ENCODE results near the gene HSPBP1. TPM values are rescaled to one million over a fixed set of nuclear protein-coding genes. Genes with fewer than 3 reads are reported as not detected.

The HSPBP1 gene
- total RNA-seq, 1 donor from 2014 or later = 22.7 TPM

DNA sequence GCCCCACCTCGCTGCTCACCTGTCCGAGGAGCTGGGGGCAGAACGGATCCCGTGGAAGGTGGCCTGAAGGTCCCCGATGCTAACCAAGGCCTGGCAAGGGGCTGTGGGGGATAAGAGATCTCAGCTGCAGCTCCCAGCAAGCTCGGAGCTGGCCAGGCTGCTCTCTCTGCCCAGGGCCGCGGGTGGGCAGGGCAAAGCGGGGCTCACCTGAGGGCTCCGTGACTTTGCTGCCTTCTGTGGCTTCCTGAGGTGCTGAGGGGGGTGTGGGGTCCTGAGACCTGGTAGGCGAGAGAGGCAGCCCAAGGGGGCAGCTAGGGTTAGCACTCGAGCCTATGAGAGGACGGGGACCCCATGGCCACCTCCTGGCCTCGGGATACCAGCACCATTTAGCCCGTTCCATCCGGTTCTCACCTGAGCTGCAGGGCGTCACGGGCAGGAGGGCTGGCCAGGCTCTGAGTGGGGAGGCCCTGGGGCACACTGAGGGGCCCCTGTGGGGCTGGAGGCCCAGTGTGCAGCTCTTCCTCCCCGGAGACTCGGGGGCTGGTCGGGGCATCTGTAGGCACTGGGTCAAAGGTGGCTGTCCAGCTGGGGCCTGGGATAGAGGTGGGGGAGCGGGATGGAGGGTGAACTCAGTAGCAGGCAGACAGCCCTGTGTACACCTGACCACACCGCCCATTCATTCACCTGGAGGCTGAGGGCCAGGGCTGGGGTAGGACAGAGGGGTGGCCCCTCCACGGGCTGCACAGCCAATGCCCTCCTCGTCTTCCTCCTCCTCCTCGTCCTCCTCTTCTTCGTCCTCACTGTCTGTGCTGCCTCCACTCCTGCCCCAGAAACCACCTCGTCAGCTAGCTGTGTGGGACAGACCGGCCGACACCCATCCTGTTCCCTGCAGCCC is 48.3 kb downstream of the HSPBP1 start:
- peak; percentile 89 for DNase-seq (ENCODE audit: low spot score)

DNA sequence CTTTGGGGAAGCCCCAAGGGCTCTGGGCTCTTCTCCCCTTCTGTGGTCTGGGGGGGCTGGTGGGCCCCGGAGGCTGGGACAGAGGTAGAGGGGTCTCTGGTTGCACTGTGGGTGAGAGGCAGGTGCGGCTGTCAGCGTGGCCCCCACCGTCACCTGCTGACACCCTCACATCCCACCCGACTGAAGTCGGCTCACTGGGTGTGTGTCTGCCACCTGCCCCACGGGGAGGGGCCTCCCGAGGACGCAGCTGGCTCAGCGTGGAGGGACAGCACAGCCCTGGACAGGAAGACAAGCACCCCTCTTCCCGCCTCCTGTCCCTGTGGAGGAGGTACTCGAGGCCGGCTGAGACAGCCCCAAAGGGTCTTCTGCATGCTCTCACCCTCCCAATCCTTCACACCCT is 49.1 kb downstream of the HSPBP1 start:
- Mint-ChIP-seq H3K27me3 (ENCODE audit: low read depth) (no peaks in the 10 kb centered on the region), H3K9me3 (ENCODE audit: low read depth) (no peaks in the 10 kb centered on the region), H3K4me1 (ENCODE audit: low read depth) (no peaks in the 10 kb centered on the region), H3K27ac (ENCODE audit: unreplicated experiment) (no peak overlapping the region), H3K4me3 (ENCODE audit: unreplicated experiment) (no peak overlapping the region), H3K36me3 (ENCODE audit: low read depth) (peaks cover 30% of the 10 kb centered on the region)
- TF ChIP-seq, protein P1, sequence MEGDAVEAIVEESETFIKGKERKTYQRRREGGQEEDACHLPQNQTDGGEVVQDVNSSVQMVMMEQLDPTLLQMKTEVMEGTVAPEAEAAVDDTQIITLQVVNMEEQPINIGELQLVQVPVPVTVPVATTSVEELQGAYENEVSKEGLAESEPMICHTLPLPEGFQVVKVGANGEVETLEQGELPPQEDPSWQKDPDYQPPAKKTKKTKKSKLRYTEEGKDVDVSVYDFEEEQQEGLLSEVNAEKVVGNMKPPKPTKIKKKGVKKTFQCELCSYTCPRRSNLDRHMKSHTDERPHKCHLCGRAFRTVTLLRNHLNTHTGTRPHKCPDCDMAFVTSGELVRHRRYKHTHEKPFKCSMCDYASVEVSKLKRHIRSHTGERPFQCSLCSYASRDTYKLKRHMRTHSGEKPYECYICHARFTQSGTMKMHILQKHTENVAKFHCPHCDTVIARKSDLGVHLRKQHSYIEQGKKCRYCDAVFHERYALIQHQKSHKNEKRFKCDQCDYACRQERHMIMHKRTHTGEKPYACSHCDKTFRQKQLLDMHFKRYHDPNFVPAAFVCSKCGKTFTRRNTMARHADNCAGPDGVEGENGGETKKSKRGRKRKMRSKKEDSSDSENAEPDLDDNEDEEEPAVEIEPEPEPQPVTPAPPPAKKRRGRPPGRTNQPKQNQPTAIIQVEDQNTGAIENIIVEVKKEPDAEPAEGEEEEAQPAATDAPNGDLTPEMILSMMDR (IDR thresholded peaks at IDR 0.05) = no peak
- no peak for DNase-seq (ENCODE audit: low spot score)

More for the DNA sequence above, 48.3 kb downstream of the HSPBP1 start:
- Mint-ChIP-seq H3K27me3 (ENCODE audit: low read depth) (no peaks in the 10 kb centered on the region), H3K36me3 (ENCODE audit: low read depth) (peaks cover 35% of the 10 kb centered on the region), H3K4me3 (ENCODE audit: unreplicated experiment) (no peak overlapping the region), H3K27ac (ENCODE audit: unreplicated experiment) (no peak overlapping the region), H3K9me3 (ENCODE audit: low read depth) (no peaks in the 10 kb centered on the region), H3K4me1 (ENCODE audit: low read depth) (no peaks in the 10 kb centered on the region)
- TF ChIP-seq, protein P1 (IDR thresholded peaks at IDR 0.05) = no peak

DNA sequence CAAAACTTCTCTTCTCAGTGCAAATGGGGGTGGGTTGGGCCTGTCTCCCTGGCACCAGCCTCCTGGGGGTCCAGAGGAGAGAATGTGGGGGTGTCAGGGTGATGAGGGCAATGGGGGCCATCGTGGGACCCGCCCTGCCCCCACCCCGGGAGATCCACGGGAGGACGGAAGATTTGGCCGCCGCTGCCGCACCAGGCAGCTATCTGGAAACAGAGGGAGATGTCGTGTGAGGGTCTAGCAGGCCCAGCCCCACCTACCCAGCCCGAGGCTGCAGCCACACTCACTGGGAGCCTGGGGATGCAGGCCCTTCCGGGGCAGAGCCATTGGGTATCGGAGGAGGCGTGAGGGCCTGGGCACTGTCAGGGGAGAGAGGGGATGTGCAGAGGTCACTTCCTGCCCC is 49.6 kb downstream of the HSPBP1 start:
- Mint-ChIP-seq H3K27me3 (ENCODE audit: low read depth) (no peaks in the 10 kb centered on the region), H3K4me3 (ENCODE audit: unreplicated experiment) (no peak overlapping the region), H3K36me3 (ENCODE audit: low read depth) (peaks cover 32% of the 10 kb centered on the region), H3K9me3 (ENCODE audit: low read depth) (no peaks in the 10 kb centered on the region), H3K4me1 (ENCODE audit: low read depth) (no peaks in the 10 kb centered on the region), H3K27ac (ENCODE audit: unreplicated experiment) (no peak overlapping the region)
- TF ChIP-seq, protein P1 (IDR thresholded peaks at IDR 0.05) = no peak
- DNase-seq (ENCODE audit: low spot score) = no peak

DNA sequence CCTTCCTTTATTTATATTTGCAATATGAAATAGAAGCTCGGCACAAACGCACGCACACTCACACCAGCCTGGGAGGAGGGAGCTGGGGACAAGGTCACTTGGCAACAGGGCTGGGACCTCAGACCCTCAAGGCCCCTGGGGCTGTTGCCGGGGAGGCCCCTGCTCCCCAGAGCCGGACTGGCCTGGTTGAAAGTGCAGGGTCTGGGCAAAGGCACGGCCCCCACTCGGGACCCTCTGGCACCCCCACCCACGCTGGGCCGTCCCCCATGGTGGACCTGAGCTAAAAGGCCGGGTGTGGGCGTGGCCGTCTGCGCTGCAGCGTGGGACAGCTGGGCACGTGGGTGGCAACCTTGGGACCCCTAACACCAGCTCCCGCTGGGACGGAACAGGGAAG is 50.1 kb downstream of the HSPBP1 start:
- H3K27ac Mint-ChIP-seq (ENCODE audit: unreplicated experiment) = no peak overlapping the region
- no peak overlapping the region for H3K4me3 Mint-ChIP-seq (ENCODE audit: unreplicated experiment)
- no peaks in the 10 kb centered on the region for H3K4me1 Mint-ChIP-seq (ENCODE audit: low read depth)
- H3K9me3 Mint-ChIP-seq (ENCODE audit: low read depth) = no peaks in the 10 kb centered on the region
- TF ChIP-seq, protein P1 (IDR thresholded peaks at IDR 0.05) = no peak
- DNase-seq (ENCODE audit: low spot score) = no peak
- H3K27me3 Mint-ChIP-seq (ENCODE audit: low read depth) = no peaks in the 10 kb centered on the region
- peaks cover 27% of the 10 kb centered on the region for H3K36me3 Mint-ChIP-seq (ENCODE audit: low read depth)

GRCh38 chr19:55229145-55229788 is 50.6 kb downstream of the HSPBP1 start:
- TF ChIP-seq, protein P1 (IDR thresholded peaks at IDR 0.05) = no peak
- no peaks in the 10 kb centered on the region for H3K27me3 Mint-ChIP-seq (ENCODE audit: low read depth)

More at GRCh38 chr19:55229145-55229788, 50.6 kb downstream of the HSPBP1 start:
- H3K4me3 Mint-ChIP-seq (ENCODE audit: unreplicated experiment) = no peak overlapping the region
- no peak for DNase-seq (ENCODE audit: low spot score)
- no peaks in the 10 kb centered on the region for H3K4me1 Mint-ChIP-seq (ENCODE audit: low read depth)
- H3K27ac Mint-ChIP-seq (ENCODE audit: unreplicated experiment) = no peak overlapping the region
- peaks cover 23% of the 10 kb centered on the region for H3K36me3 Mint-ChIP-seq (ENCODE audit: low read depth)
- H3K9me3 Mint-ChIP-seq (ENCODE audit: low read depth) = no peaks in the 10 kb centered on the region
